ENCODE data around the gene ACO2.

ACO2 gene

DNA sequence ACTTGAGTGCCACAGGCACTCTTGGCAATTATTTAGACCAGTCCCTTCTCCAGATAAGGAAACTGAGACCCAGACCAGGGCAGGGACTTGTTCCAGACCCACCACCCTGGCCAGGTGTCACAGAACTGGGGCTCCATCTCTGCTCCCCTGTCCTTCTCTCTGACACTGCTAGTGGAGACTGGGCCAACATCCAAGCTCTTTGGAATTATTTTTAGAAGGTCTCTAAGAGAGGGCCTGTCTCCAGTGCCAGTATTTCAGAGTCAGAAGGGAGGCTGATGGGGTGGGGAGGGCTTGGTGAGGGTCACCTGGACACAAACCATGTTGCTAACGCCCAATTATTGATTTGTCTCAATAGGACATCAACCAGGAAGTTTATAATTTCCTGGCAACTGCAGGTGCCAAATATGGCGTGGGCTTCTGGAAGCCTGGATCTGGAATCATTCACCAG lies 42.6 kb downstream of the ACO2 start:
- no peak overlapping the region for H3K4me2 ChIP-seq (ENCODE audit: low read length)
- TF ChIP-seq EZH2phosphoT487 (IDR thresholded peaks at IDR 0.05; ENCODE audit: low read depth): no peak
- TF ChIP-seq, protein P1, sequence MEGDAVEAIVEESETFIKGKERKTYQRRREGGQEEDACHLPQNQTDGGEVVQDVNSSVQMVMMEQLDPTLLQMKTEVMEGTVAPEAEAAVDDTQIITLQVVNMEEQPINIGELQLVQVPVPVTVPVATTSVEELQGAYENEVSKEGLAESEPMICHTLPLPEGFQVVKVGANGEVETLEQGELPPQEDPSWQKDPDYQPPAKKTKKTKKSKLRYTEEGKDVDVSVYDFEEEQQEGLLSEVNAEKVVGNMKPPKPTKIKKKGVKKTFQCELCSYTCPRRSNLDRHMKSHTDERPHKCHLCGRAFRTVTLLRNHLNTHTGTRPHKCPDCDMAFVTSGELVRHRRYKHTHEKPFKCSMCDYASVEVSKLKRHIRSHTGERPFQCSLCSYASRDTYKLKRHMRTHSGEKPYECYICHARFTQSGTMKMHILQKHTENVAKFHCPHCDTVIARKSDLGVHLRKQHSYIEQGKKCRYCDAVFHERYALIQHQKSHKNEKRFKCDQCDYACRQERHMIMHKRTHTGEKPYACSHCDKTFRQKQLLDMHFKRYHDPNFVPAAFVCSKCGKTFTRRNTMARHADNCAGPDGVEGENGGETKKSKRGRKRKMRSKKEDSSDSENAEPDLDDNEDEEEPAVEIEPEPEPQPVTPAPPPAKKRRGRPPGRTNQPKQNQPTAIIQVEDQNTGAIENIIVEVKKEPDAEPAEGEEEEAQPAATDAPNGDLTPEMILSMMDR (IDR thresholded peaks at IDR 0.05; ENCODE audit: low read depth, low read length): no peak
- H3K27me3 ChIP-seq (ENCODE audit: low read depth, low read length): no peaks in the 10 kb centered on the region
- peaks cover 35% of the 10 kb centered on the region for H3K36me3 ChIP-seq (replicated peaks; ENCODE audit: low read depth, low read length)
- no peak overlapping the region for H3K4me3 ChIP-seq (ENCODE audit: low read length)
- no peak overlapping the region for H2AFZ ChIP-seq (ENCODE audit: low read depth, low read length)
- no peaks in the 10 kb centered on the region for H3K4me1 ChIP-seq (ENCODE audit: low read length)
- no peaks in the 10 kb centered on the region for H3K9me3 ChIP-seq (ENCODE audit: insufficient read depth, low read length)
- H3K9ac ChIP-seq (ENCODE audit: low read length): no peak overlapping the region
- H4K20me1 ChIP-seq (ENCODE audit: insufficient read depth, low read length): 0 out of 2 replicates have a peak, but pooled peaks cover 3% of the 10 kb centered on the region
- no peak overlapping the region for H3K27ac ChIP-seq (ENCODE audit: low read length)
- no peaks in the 10 kb centered on the region for H3K79me2 ChIP-seq (ENCODE audit: low read length)

DNA sequence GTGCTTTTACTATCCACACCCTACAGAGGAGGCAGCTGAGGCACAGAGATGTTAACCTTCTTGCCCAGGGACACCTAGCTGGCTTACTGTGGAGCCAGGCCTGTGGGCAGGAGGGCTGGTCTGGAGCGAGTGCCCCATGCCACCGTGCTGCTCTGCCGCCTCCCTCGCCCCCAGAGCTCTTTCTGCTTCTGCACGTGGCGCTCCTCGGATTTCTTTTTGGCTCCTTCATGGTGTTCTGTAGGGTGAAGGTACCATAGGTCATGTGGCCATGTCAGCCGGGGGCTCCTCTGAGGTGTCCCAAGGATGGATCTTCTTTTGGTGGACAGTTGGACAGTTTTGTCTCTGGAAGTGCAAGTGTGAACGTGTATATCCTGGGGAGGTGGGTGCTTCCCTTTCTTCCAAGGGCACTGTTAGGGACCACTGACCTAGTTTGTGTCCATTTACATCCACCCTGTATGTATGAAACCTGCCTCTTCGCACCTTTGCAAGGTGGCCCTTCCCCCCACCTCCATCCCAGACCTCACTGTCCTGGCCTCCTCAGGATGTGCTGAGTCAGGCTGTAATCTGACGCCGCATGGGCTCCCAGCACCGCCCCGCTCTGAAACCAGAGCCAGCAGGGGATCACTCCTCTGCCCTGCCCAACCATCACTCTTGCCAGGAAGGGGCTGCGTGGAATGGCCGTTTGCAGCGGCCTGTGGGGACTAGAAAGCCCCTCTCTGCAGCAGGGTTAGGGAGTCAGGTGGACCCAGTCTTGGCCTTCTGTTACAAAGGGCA lies 43.7 kb downstream of the ACO2 start:
- no peak overlapping the region for H3K4me3 ChIP-seq (ENCODE audit: low read length)
- H3K36me3 ChIP-seq (replicated peaks; ENCODE audit: low read depth, low read length): peaks cover 36% of the 10 kb centered on the region
- no peaks in the 10 kb centered on the region for H3K79me2 ChIP-seq (ENCODE audit: low read length)
- no peak overlapping the region for H2AFZ ChIP-seq (ENCODE audit: low read depth, low read length)
- no peak overlapping the region for H3K4me2 ChIP-seq (ENCODE audit: low read length)
- H3K9me3 ChIP-seq (ENCODE audit: insufficient read depth, low read length): no peaks in the 10 kb centered on the region
- H3K4me1 ChIP-seq (ENCODE audit: low read length): no peaks in the 10 kb centered on the region
- H4K20me1 ChIP-seq (ENCODE audit: insufficient read depth, low read length): 0 out of 2 replicates have a peak, but pooled peaks cover 3% of the 10 kb centered on the region
- no peak overlapping the region for H3K27ac ChIP-seq (ENCODE audit: low read length)
- H3K27me3 ChIP-seq (ENCODE audit: low read depth, low read length): no peaks in the 10 kb centered on the region
- no peak for TF ChIP-seq EZH2phosphoT487 (IDR thresholded peaks at IDR 0.05; ENCODE audit: low read depth)
- TF ChIP-seq, protein P1 (IDR thresholded peaks at IDR 0.05; ENCODE audit: low read depth, low read length): no peak
- H3K9ac ChIP-seq (ENCODE audit: low read length): no peak overlapping the region

DNA sequence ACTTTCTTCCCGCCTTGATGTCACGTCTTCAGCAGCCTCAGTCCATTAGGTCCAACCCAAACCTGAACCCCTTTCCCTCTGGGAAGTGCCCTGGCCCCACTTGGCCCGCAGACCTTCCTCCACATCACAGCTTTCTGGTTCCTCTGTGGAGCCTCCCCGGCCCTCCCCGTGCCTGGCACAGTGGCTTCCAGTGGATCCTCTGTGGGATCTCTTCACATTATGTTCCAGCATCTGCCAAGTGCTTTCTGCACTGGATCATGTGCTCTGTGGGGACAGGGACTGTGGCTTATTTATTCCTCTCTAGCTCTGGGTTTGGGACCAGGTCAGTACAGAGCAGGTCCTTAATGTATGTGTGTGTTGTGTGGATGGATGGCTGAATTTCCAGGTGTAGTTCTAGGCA lies 44.5 kb downstream of the ACO2 start:
- Histone ChIP-seq H3K9me3 (ENCODE audit: insufficient read depth, low read length) (no peaks in the 10 kb centered on the region), H3K4me1 (ENCODE audit: low read length) (no peaks in the 10 kb centered on the region), H3K4me2 (ENCODE audit: low read length) (no peak overlapping the region), H3K36me3 (replicated peaks; ENCODE audit: low read depth, low read length) (peaks cover 29% of the 10 kb centered on the region), H3K79me2 (ENCODE audit: low read length) (no peaks in the 10 kb centered on the region), H3K9ac (ENCODE audit: low read length) (no peak overlapping the region), H3K4me3 (ENCODE audit: low read length) (no peak overlapping the region), H4K20me1 (ENCODE audit: insufficient read depth, low read length) (0 out of 2 replicates have a peak, but pooled peaks cover 3% of the 10 kb centered on the region), H2AFZ (ENCODE audit: low read depth, low read length) (no peak overlapping the region), H3K27ac (ENCODE audit: low read length) (no peak overlapping the region), H3K27me3 (ENCODE audit: low read depth, low read length) (no peaks in the 10 kb centered on the region)
- TF ChIP-seq, protein P1 (IDR thresholded peaks at IDR 0.05; ENCODE audit: low read depth, low read length): no peak
- no peak for TF ChIP-seq EZH2phosphoT487 (IDR thresholded peaks at IDR 0.05; ENCODE audit: low read depth)

DNA sequence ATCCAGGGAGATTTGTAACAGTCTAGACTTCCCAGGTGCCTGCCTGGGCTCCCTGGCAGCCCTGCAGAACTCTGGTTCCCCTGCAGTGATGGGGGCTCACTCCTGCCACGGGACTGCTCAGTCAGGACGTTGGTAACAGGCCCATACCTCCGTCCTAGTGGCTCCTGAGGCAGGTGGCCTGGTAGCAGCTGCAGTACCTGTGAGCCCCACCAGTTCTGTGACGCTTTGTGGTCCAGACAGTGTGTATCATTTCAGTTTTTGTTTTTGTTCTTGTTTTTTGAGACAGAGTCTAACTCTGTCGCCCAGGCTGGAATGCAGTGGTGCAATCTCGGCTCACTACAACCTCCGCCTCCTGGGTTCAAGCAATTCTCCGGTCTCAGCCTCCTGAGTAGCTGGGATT lies 47.5 kb downstream of the ACO2 start:
- H3K4me3 ChIP-seq (ENCODE audit: low read length): no peak overlapping the region
- no peaks in the 10 kb centered on the region for H3K4me1 ChIP-seq (ENCODE audit: low read length)
- no peak overlapping the region for H3K9ac ChIP-seq (ENCODE audit: low read length)
- H3K9me3 ChIP-seq (ENCODE audit: insufficient read depth, low read length): no peaks in the 10 kb centered on the region
- H3K27me3 ChIP-seq (ENCODE audit: low read depth, low read length): no peaks in the 10 kb centered on the region
- TF ChIP-seq EZH2phosphoT487 (IDR thresholded peaks at IDR 0.05; ENCODE audit: low read depth): no peak
- TF ChIP-seq, protein P1 (IDR thresholded peaks at IDR 0.05; ENCODE audit: low read depth, low read length): no peak
- 0 out of 2 replicates have a peak, but pooled peaks cover 3% of the 10 kb centered on the region for H4K20me1 ChIP-seq (ENCODE audit: insufficient read depth, low read length)
- H3K36me3 ChIP-seq (replicated peaks; ENCODE audit: low read depth, low read length): peaks cover 30% of the 10 kb centered on the region
- H3K4me2 ChIP-seq (ENCODE audit: low read length): no peak overlapping the region
- no peaks in the 10 kb centered on the region for H3K79me2 ChIP-seq (ENCODE audit: low read length)
- no peak overlapping the region for H3K27ac ChIP-seq (ENCODE audit: low read length)
- no peak overlapping the region for H2AFZ ChIP-seq (ENCODE audit: low read depth, low read length)
